GM19468 (cell line): ENCODE data around the gene TFF1.

Experiments
- ATAC-seq: cut with Tn5 transposase; IDR thresholded peaks from one replicate; pipeline ENCODE4 v1.9.1; 2021; ENCODE audit warnings: mild to moderate bottlenecking, moderate library complexity, moderate number of reproducible peaks; ENCODE audit not compliant: unreplicated experiment; ENCODE audit errors: extremely low read depth

The TFF1 gene

DNA sequence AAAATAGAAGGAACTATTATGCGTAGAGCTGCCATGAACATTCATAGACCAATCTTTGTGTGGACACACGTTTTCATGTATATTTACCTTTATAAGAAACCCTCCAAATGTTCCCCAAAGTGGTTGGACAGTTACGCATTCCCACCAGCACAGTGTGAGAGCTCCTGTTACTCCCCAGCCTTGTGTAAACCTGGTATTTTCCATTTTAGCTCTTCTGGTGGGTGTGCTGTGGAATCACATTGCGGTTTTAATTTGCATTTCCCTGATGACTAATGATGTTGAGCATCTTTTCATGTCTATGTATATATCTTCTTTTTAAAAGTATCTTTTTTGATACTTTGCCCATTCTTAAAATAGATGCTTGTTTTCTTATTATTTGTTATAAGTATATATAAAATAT, 34.2 kb upstream of the TFF1 start:
- ATAC-seq = no peak

- ATAC-seq = no peak
Measured at GRCh38 chr21:42398436-42399028, 32.2 kb upstream of the TFF1 start.

DNA sequence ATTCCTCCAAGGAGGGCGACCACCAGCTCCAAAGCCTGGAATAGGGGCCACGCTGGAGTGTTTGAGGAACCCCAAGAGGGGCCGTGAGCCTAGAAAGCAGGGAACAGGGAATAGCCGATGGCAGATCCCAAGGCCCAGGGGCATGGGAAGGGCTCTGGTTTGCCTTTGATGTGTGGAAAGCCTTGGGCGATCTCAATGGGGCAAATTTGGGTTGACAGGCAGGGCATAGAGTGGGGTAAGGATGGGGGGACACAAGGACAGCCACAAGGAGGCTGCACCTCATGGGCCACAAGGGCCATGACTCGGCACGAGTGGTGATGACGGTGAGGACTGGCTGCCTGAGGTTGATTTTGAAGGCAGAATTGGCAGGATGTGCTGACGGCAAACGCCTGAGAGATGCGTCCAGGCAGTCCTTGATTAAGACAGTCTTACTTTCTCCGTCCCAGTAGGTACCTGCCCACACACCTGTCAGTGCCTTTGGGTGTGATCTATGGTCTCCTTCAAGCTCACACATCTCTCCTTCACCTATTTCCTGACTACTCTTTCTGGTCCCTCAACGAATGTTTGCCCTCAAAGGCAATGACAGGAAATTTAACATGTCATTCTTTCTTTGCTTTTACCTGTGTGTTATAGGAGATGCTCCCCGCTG, 31.5 kb upstream of the TFF1 start:
- no peak for ATAC-seq

DNA sequence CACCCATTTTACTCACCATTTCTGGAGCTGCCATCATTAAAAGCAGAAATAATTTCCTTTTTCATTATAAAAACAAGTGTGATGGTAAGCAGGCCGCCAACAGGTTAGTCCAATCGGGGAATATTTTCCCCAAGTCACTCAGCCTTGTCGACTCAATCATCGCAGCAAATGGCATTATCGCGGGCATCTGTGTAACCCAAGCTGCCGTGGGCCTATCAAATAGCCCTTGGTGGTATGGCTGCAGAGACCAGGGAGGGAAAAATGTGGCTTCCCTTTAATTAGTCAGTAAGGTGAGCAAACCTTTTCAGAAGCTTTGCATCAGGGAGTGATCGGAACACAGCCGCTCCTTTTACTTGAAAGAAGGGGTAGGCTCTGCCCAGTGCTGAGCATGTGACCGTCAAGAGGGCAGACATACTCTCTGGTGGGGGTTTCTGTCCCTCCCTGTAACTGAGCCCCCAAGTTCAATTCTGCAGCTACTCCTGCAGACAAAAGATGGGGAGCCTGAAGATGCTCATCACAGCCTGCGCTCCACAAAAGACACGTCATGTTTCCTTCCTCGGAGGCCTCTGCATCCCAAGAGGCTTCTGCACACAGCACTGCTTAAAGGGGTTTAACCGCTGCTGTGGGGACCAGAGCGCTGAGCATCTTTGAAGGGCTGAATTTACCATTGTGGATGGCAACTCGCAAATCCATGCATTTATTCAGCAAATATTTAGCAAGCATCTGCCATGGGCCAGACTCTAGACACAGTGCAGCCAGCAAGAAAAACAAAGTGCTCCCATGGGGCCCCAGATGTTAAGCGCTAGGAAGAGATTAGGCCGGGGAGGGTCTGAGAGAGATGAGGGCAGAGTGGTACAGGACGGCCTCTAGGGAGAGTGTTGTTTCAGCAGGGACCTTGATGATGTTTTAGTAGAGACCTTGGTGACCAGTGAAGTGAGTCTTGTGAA, 30.7 kb upstream of the TFF1 start:
- ATAC-seq = no peak

- ATAC-seq = no peak
Measured at GRCh38 chr21:42395905-42396651, 29.7 kb upstream of the TFF1 start, which contains the start of gene TMPRSS3. TSS of gene TMPRSS3 (minus strand) at chr21:42396052. CDS start at chr21:42395417, 635 bp downstream.

DNA sequence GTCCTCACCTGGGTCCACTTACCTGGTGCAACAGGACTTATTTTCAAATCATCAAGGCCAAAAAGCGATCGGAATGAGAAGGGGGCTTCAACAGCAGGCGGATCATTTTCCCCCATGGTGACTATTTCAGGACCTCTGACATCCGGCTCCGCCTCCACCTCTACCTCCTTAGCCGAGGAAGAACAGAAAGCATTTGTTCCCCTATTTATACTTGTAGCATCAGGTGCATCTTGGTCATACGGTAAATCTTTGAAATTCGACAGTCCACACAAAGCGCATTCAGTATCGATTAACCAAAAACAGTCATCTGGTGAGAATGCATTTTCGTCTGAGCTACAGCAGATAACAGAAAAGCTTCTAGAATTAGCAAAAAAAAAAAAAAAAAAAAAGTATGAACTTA, 29.0 kb upstream of the TFF1 start:
- ATAC-seq = no peak

GRCh38 chr21:42393443-42393950, 27.2 kb upstream of the TFF1 start:
- ATAC-seq = no peak

DNA sequence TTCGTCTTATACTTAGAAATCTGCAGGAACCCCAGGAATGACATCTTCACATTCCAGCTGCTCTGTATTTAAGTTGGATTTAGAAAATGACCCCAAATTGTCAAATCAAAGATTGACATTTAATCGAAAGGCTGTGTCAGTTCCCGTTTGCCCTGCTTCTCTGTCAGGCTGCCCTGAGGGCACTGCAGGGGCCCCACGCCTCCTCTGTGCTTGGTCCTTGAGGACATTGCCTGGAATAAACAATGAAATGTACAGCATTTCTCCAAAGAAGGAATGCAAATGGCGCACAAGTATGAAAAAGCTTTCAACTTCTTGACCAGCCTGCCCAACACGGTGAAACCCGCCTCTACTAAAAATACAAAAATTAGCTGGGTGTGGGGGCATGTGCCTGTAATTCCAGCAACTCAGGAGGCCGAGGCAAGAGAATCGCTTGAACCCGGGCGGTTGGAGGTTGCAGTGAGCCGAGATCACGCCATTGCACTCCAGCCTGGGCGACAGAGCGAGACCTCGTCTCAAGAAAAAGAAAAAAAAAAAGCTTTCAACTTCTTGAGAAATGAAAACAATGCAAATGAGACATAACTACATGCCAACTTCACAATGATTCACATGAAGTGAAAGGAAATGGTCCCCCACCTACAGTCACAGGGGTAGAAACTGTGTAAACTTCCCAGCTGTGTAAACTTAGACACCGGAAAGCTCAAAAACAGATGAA, 26.6 kb upstream of the TFF1 start:
- ATAC-seq = peak; percentile 41

DNA sequence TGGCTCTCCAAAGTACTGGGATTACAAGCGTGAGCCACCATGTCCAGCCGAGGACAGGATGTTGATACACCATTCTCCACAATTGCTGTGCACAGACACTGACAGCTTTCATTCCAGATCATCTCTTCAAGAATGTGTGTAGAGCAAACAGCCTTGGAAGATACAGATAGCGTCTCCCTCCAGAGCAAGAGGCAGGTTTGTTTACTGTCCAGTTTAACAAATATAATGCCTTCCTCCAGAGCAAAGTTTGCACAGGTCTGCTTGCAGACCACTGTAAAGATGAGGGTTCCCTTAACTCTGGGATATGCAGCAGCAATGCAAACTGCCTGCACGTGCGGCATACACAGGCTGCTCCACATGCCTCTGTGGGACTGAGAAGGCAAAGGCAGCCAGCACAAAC, 25.0 kb upstream of the TFF1 start:
- ATAC-seq = no peak

DNA sequence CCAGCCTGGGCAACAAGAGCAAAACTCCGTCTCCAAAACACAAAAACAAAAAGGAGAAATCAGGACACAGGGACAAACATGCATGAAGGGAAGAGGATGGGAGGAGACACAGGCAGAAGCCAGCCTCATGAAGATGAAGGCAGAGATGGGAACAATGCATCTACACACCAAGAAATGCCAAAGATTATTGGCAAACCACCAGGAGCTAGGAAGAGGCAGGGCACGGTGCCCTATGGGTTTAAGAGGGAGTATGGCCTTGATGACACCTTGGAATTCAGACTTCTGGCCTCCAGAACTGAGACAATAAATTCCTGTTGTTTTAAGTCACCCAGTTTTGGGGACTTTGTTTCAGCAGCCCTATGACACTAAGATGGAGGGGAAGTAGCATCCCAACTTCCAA, 24.4 kb upstream of the TFF1 start:
- ATAC-seq = no peak

DNA sequence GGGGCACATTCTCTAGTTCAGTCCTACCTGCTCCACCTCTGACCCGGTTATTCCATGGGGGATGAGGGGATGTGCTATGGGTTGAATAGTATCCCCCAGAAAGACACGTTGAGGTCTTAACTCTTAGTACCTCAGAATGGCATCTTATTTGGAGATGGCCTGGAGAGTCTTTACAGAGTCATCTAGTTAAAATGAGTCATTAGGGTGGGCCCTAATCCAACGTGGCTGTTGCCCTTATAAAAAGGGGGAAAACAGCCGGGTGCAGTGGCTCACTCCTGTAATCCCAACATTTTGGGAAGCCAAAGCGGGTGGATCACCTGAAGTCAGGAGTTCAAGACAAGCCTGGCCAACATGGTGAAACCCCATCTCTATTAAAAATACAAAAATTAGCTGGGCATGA, 23.9 kb upstream of the TFF1 start:
- no peak for ATAC-seq

DNA sequence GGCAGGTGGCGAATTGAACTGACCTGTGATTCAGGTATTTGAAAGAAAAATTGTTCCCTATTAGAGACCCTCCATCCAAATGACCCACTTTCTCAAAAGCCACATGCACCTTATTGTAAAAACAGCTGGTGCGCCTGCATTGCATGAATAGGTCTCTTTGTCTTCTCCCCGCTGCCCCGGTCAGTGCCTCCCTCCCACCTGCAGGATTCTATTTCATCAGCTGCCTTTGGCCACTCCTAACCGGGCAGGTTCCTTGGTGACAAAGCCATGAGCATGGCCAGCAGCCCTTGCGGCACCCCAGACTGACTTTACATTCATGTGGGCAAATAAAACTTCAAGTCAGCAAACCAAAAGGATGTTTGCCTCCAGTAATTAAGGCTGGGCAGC, 23.1 kb upstream of the TFF1 start:
- ATAC-seq = no peak

DNA sequence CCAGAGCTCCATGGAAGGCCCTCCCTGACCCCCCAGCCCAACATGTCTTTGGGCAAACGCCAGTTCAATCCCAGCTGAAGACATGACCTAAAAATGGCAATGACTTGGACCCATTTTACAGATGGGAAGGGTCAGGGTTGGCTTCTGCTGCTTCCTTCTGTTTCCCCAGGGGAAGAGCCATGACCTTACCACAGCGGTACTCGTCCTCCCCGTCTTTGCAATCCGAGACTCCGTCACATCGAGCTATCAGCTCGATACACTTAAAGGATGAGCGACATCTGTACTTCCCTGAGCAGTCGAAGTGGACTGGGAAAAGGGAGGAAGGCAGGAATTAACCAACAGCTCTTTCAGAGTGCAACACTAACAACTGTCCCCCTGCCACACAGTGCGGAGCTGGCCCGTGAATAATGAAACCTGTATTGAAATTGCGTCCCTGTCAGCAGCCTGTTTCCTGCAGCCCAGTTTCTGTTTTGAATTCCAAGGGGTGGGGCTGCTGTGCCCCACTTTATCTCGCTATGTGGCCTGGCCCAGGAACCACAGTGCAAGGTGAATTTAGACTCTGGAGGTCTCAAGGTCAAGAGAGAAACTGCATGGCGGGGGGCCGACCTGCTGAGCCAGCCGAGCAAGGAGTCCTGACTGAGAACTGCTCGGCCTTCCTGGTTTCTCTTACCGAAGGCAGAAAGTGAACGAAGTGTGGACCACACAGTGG, 22.6 kb upstream of the TFF1 start:
- ATAC-seq = no peak

GRCh38 chr21:42387843-42388340, 21.6 kb upstream of the TFF1 start:
- no peak for ATAC-seq

- no peak for ATAC-seq
Measured at GRCh38 chr21:42387164-42387563, 20.8 kb upstream of the TFF1 start.

GRCh38 chr21:42386034-42386591, 19.8 kb upstream of the TFF1 start:
- ATAC-seq = no peak

DNA sequence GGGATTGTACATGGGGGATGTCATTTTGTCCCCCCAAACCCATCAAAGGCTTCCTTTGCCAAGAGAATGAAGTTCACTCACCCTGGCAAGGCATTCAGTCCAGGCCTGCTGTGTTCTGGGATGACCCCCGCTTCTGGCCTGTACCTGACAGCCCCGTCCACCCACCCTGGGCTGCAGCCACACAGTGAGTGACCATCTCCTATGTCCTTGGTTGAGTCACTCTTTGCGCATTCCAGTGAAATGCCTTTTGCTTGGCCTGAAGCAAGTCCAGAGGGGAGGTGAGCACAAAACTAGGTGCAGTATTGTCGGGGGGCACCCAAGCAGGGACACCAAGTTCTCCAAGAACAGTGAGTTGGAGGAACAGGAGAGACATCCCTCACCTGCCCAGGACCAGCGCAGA, 19.3 kb upstream of the TFF1 start:
- no peak for ATAC-seq

GRCh38 chr21:42384989-42385388, 18.7 kb upstream of the TFF1 start:
- no peak for ATAC-seq
